PC-3 (cell line): ENCODE measurements around the gene CCR9. TPM values are rescaled to one million over a fixed set of nuclear protein-coding genes. Genes with fewer than 3 reads are reported as not detected.

Source experiments
- ATAC-seq: fragments of 200-7000 bp; cut with Tn5 transposase; 2 replicates; pipeline ENCODE4 v1.9.1; 2020; ENCODE audit warnings: mild to moderate bottlenecking, moderate library complexity
- BruUV-seq: library from RNA; stranded (reverse); fragments of 400-500 nt; replicated peaks from 2 replicates; lab custom pipeline; 2021; lab: Mats Ljungman, UMichigan
- CTCF ChIA-PET: fragments of 300-600 bp; sonication (Branson Sonifier 250); formaldehyde crosslinking; loops from one replicate; lab custom pipeline; 2022; ENCODE audit warnings: antibody characterized with exemption; lab: Charles Lee
- POLR2A ChIA-PET: fragments of 300-600 bp; sonication (Branson Sonifier 250); formaldehyde crosslinking; loops from one replicate; lab custom pipeline; 2022; ENCODE audit warnings: antibody characterized with exemption; ENCODE audit not compliant: unreplicated experiment; lab: Charles Lee
- DNase-seq: peaks from one replicate; pipeline ENCODE4 v3.0.0-alpha.2; 2015
- H2AFZ ChIP-seq: fragments of 300-600 bp; sonication (generic); 2 replicates; pipeline ENCODE4 v1.6.0; 2016; ENCODE audit warnings: antibody characterized with exemption, low read length
- H3F3A ChIP-seq: fragments of 300-600 bp; sonication (generic); one replicate; pipeline ENCODE4 v1.6.0; 2017; ENCODE audit warnings: antibody characterized with exemption, low read length, control low read depth, mild to moderate bottlenecking; ENCODE audit not compliant: unreplicated experiment
- H3K27ac ChIP-seq: fragments of 300-600 bp; sonication (generic); 2 replicates; pipeline ENCODE4 v1.5.1; 2016; ENCODE audit warnings: mild to moderate bottlenecking, low read length
- H3K27me3 ChIP-seq: fragments of 300-600 bp; sonication (generic); 2 replicates; pipeline ENCODE4 v1.6.1; 2016; ENCODE audit warnings: low read length, mixed read lengths
- H3K36me3 ChIP-seq: fragments of 300-600 bp; sonication (generic); 2 replicates; pipeline ENCODE4 v1.6.1; 2016; ENCODE audit warnings: low read depth, mixed run types, low read length, mixed read lengths
- H3K4me1 ChIP-seq: fragments of 300-600 bp; sonication (generic); 2 replicates; pipeline ENCODE4 v1.5.1; 2016; ENCODE audit warnings: low read length; ENCODE audit not compliant: insufficient read depth
- H3K4me2 ChIP-seq: fragments of 300-600 bp; sonication (generic); 2 replicates; pipeline ENCODE4 v1.6.0; 2016; ENCODE audit warnings: low read length
- H3K4me3 ChIP-seq: fragments of 300-600 bp; sonication (generic); 2 replicates; pipeline ENCODE4 v1.5.1; 2016; ENCODE audit warnings: mild to moderate bottlenecking, low read length, mixed read lengths
- H3K79me2 ChIP-seq: fragments of 300-600 bp; sonication (generic); 2 replicates; pipeline ENCODE4 v1.6.1; 2017; ENCODE audit warnings: low read length, mixed read lengths
- H3K9ac ChIP-seq: fragments of 300-600 bp; sonication (generic); 2 replicates; pipeline ENCODE4 v1.6.0; 2016; ENCODE audit warnings: mild to moderate bottlenecking, low read length
- H3K9me2 ChIP-seq: fragments of 300-600 bp; sonication (generic); replicated peaks from 2 replicates; pipeline ENCODE4 v1.6.1; 2016; ENCODE audit warnings: mixed run types, low read length, mixed read lengths
- H3K9me3 ChIP-seq: fragments of 300-600 bp; sonication (generic); 2 replicates; pipeline ENCODE4 v1.6.1; 2016; ENCODE audit warnings: low read length, mixed read lengths
- H4K20me1 ChIP-seq: fragments of 300-600 bp; sonication (generic); 2 replicates; pipeline ENCODE4 v1.6.1; 2016; ENCODE audit warnings: low read length, mixed read lengths
- EZH2 ChIP-seq: fragments of 300-600 bp; sonication (generic); IDR thresholded peaks from one replicate; pipeline ENCODE4 v1.6.1; 2017; ENCODE audit warnings: antibody characterized with exemption, mild to moderate bottlenecking, low read length; ENCODE audit not compliant: unreplicated experiment
- EZH2phosphoT487 ChIP-seq: fragments of 300-600 bp; sonication (generic); IDR thresholded peaks from 2 replicates; pipeline ENCODE4 v1.6.1; 2018; ENCODE audit warnings: mild to moderate bottlenecking, antibody characterized with exemption, low read length, borderline replicate concordance
- intact Hi-C: fragments of 100-400 bp; cut with micrococcal nuclease; formaldehyde crosslinking; loops from 2 replicates; pipeline ENCODE4 v1.9.0; 2023
- total RNA-seq: library from RNA; depleted of rRNA; stranded (reverse); fragments of >200 nt; gene quantifications from 2 replicates; pipeline ENCODE4 v1.2.3, GENCODE V29; 2014
- TF ChIP-seq, protein P1 (sequence below): fragments of 300-600 bp; sonication (generic); conservative IDR thresholded peaks from 2 replicates; pipeline ENCODE4 v1.5.1; 2017; ENCODE audit warnings: antibody characterized with exemption, low read depth, mild to moderate bottlenecking, low read length

CCR9 gene
- total RNA-seq, 1 experiment from 2014 or later = not detected

DNA sequence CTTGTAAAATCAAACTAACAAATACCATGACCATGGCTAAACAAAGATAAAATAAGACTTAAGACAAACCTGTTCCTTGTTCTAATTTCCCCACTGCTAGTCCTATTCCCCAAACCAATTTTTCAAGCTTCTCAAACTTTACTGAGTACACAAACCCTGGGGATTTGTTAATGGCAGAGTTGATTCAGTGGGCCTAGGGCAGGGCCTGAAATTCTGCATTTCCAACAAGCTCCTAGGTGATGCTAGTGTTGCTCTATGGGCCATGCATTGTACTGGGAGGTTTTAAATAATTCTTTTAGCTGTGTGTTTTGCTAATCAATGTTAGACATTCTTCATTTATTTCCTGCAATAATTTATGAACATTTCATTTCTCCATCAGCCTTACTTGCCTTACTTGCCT lies 13.3 kb upstream of the CCR9 start:
- POLR2A ChIA-PET = no interaction called here
- H3K4me1 ChIP-seq = peaks cover 7% of the 10 kb centered on the region
- no peak overlapping the region for H3K4me2 ChIP-seq
- no TSS peak for BruUV-seq
- H3K79me2 ChIP-seq = no peaks in the 10 kb centered on the region
- H3F3A ChIP-seq = no peaks in the 10 kb centered on the region
- H3K9me2 ChIP-seq = no peaks in the 10 kb centered on the region
- intact Hi-C loops = no loop called here
- H3K4me3 ChIP-seq = no peak overlapping the region
- no peak overlapping the region for H2AFZ ChIP-seq
- no peak overlapping the region for H3K9ac ChIP-seq
- DNase-seq (no peak), ATAC-seq (no peak)
- no peak overlapping the region for H3K27ac ChIP-seq
- CTCF ChIA-PET = no interaction called here
- H4K20me1 ChIP-seq = no peaks in the 10 kb centered on the region
- no peaks in the 10 kb centered on the region for H3K36me3 ChIP-seq
- no peaks in the 10 kb centered on the region for H3K9me3 ChIP-seq
- TF ChIP-seq, protein P1, sequence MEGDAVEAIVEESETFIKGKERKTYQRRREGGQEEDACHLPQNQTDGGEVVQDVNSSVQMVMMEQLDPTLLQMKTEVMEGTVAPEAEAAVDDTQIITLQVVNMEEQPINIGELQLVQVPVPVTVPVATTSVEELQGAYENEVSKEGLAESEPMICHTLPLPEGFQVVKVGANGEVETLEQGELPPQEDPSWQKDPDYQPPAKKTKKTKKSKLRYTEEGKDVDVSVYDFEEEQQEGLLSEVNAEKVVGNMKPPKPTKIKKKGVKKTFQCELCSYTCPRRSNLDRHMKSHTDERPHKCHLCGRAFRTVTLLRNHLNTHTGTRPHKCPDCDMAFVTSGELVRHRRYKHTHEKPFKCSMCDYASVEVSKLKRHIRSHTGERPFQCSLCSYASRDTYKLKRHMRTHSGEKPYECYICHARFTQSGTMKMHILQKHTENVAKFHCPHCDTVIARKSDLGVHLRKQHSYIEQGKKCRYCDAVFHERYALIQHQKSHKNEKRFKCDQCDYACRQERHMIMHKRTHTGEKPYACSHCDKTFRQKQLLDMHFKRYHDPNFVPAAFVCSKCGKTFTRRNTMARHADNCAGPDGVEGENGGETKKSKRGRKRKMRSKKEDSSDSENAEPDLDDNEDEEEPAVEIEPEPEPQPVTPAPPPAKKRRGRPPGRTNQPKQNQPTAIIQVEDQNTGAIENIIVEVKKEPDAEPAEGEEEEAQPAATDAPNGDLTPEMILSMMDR = no peak
- TF ChIP-seq EZH2phosphoT487 (no peak), EZH2 (no peak)
- H3K27me3 ChIP-seq = no peaks in the 10 kb centered on the region

GRCh38 chr3:45873638-45874037 lies 12.7 kb upstream of the CCR9 start:
- H3K27ac ChIP-seq = no peak overlapping the region
- H3K4me2 ChIP-seq = no peak overlapping the region
- no peaks in the 10 kb centered on the region for H3K36me3 ChIP-seq
- no peaks in the 10 kb centered on the region for H3K9me3 ChIP-seq
- DNase-seq (no peak), ATAC-seq (no peak)
- no TSS peak for BruUV-seq
- POLR2A ChIA-PET = no interaction called here
- no peak overlapping the region for H3K4me3 ChIP-seq
- TF ChIP-seq, protein P1 = no peak
- TF ChIP-seq EZH2phosphoT487 (no peak), EZH2 (no peak)
- no peak overlapping the region for H2AFZ ChIP-seq
- H3K9me2 ChIP-seq = no peaks in the 10 kb centered on the region
- CTCF ChIA-PET = no interaction called here
- H3K27me3 ChIP-seq = no peaks in the 10 kb centered on the region
- H3K79me2 ChIP-seq = no peaks in the 10 kb centered on the region
- intact Hi-C loops = no loop called here
- no peak overlapping the region for H3K9ac ChIP-seq
- H3K4me1 ChIP-seq = peaks cover 5% of the 10 kb centered on the region
- no peaks in the 10 kb centered on the region for H3F3A ChIP-seq
- no peaks in the 10 kb centered on the region for H4K20me1 ChIP-seq

GRCh38 chr3:45874677-45875346 lies 11.5 kb upstream of the CCR9 start:
- ATAC-seq (no peak), DNase-seq (no peak)
- Histone ChIP-seq H3K4me1 (no peaks in the 10 kb centered on the region), H3K9ac (no peak overlapping the region), H3K27ac (no peak overlapping the region), H3K9me2 (no peaks in the 10 kb centered on the region), H3K79me2 (no peaks in the 10 kb centered on the region), H3K36me3 (no peaks in the 10 kb centered on the region), H4K20me1 (no peaks in the 10 kb centered on the region), H2AFZ (no peak overlapping the region), H3K4me2 (no peak overlapping the region), H3K4me3 (no peak overlapping the region), H3F3A (no peaks in the 10 kb centered on the region), H3K9me3 (no peaks in the 10 kb centered on the region), H3K27me3 (no peaks in the 10 kb centered on the region)
- TF ChIP-seq EZH2 (no peak), EZH2phosphoT487 (no peak)
- TF ChIP-seq, protein P1 = no peak
- intact Hi-C loops = no loop called here
- CTCF ChIA-PET = no interaction called here
- POLR2A ChIA-PET = no interaction called here
- no TSS peak for BruUV-seq
